ENCODE measurements around the gene RNGTT. TPM values are rescaled to one million over a fixed set of nuclear protein-coding genes. Genes with fewer than 3 reads are reported as not detected.
"Not testable (repeated sequence)": the region's sequence is repeated elsewhere in the genome, so short reads cannot be mapped to it uniquely, and the experiment has no call there.

The RNGTT gene
- total RNA-seq, 2 experiments from 2014 or later = 20.4 to 23.5 TPM

DNA sequence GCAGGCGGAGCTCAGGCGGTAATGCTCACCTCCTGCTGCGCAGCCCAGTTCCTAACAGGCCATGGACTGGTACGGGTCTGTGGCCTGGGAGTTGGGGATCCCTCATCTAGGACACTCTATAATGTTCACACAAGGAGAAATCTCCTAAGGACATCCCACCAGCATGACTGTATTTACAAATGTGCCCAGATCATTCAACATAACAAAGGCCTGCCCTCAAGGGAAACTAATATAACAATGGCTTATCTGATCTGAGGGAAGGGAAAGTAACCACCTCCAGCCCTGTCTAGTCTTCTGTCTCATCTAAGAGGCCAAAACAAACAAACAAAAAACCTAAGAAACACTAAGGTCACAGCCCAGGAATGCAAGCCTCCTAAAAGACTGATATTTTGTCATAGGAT, 232.8 kb downstream of the RNGTT start:
- Mint-ChIP-seq H3K9me3 (ENCODE audit: insufficient read depth) (no peaks in the 10 kb centered on the region), H3K27me3 (ENCODE audit: low read depth) (no peaks in the 10 kb centered on the region), H3K4me3 (no peak overlapping the region), H3K36me3 (ENCODE audit: low read depth) (peaks cover 26% of the 10 kb centered on the region), H3K4me1 (ENCODE audit: low read depth) (peaks cover 10% of the 10 kb centered on the region), H3K27ac (no peak overlapping the region)
- ChIA-PET CTCF (no interaction called here), POLR2A (no interaction called here)
- no peak for DNase-seq
- no peak for ATAC-seq

GRCh38 chr6:88728756-88729155, 234.7 kb downstream of the RNGTT start:
- DNase-seq (no peak), ATAC-seq (no peak)
- H3K36me3 Mint-ChIP-seq (ENCODE audit: low read depth) = peaks cover 23% of the 10 kb centered on the region
- CTCF ChIA-PET = no interaction called here
- no peak overlapping the region for H3K27ac Mint-ChIP-seq
- H3K4me3 Mint-ChIP-seq = no peak overlapping the region
- H3K9me3 Mint-ChIP-seq (ENCODE audit: insufficient read depth) = no peaks in the 10 kb centered on the region
- POLR2A ChIA-PET = no interaction called here
- peaks cover 7% of the 10 kb centered on the region for H3K4me1 Mint-ChIP-seq (ENCODE audit: low read depth)
- no peaks in the 10 kb centered on the region for H3K27me3 Mint-ChIP-seq (ENCODE audit: low read depth)

- POLR2A ChIA-PET; H3K27ac Mint-ChIP-seq; H3K4me1 Mint-ChIP-seq (ENCODE audit: low read depth); ATAC-seq; H3K4me3 Mint-ChIP-seq; CTCF ChIA-PET; H3K27me3 Mint-ChIP-seq (ENCODE audit: low read depth); H3K9me3 Mint-ChIP-seq (ENCODE audit: insufficient read depth); DNase-seq: not testable (repeated sequence)
- peaks cover 17% of the 10 kb centered on the region for H3K36me3 Mint-ChIP-seq (ENCODE audit: low read depth)
Observed at GRCh38 chr6:88726409-88726808, 237.0 kb downstream of the RNGTT start.

- Mint-ChIP-seq H3K36me3 (ENCODE audit: low read depth) (peaks cover 13% of the 10 kb centered on the region), H3K27me3 (ENCODE audit: low read depth) (no peaks in the 10 kb centered on the region), H3K4me1 (ENCODE audit: low read depth) (no peaks in the 10 kb centered on the region), H3K9me3 (ENCODE audit: insufficient read depth) (no peaks in the 10 kb centered on the region), H3K27ac (no peak overlapping the region), H3K4me3 (no peak overlapping the region)
- ChIA-PET POLR2A (no interaction called here), CTCF (no interaction called here)
- ATAC-seq (no peak), DNase-seq (no peak)
Observed at GRCh38 chr6:88725111-88725975, 238.1 kb downstream of the RNGTT start.

GRCh38 chr6:88722686-88723085, 240.7 kb downstream of the RNGTT start:
- no peak for ATAC-seq
- H3K27ac Mint-ChIP-seq = no peak overlapping the region
- H3K36me3 Mint-ChIP-seq (ENCODE audit: low read depth) = peaks cover 12% of the 10 kb centered on the region
- no peaks in the 10 kb centered on the region for H3K4me1 Mint-ChIP-seq (ENCODE audit: low read depth)
- DNase-seq = no peak
- ChIA-PET POLR2A (no interaction called here), CTCF (no interaction called here)
- H3K27me3 Mint-ChIP-seq (ENCODE audit: low read depth) = no peaks in the 10 kb centered on the region
- no peaks in the 10 kb centered on the region for H3K9me3 Mint-ChIP-seq (ENCODE audit: insufficient read depth)
- H3K4me3 Mint-ChIP-seq = no peak overlapping the region

- H3K4me1 Mint-ChIP-seq (ENCODE audit: low read depth); POLR2A ChIA-PET; H3K36me3 Mint-ChIP-seq (ENCODE audit: low read depth); ATAC-seq; CTCF ChIA-PET; DNase-seq; H3K4me3 Mint-ChIP-seq; H3K27me3 Mint-ChIP-seq (ENCODE audit: low read depth); H3K27ac Mint-ChIP-seq: not testable (repeated sequence)
- H3K9me3 Mint-ChIP-seq (ENCODE audit: insufficient read depth) = peaks cover 12% of the 10 kb centered on the region
Observed at GRCh38 chr6:88716399-88716798, 247.0 kb downstream of the RNGTT start.

DNA sequence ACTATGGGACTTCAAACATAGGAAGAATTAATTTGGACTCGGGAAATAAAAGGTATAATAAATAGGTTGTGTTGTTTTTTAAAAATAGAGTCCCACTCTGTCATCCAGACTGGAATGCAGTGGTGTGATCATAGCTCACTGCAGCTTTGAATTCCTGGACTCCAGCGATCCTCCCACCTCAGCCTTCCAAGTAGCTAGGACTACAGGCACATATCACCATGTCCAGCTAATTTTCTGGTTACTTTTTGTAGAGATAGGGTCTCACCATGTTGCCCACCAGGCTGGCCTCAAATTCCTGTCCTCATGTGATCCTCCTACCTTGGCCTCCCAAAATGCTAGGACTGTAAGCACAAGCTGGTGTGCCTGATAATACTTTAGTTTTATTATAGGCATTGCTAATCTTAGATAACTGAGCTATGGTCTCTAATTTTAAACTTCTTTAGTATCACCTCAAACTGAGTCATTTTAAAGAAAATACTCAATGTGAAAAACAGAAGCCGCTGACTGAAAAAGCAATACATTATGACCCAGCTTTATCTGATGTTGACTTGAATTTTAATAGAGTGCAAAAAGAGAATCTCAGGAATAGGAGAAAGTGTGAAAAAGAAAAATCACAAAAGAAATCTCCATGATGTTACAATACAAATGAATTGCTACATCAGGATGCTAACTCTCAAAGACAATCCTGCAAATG, 251.0 kb downstream of the RNGTT start:
- ATAC-seq = no peak

GRCh38 chr6:88709819-88710246, 253.6 kb downstream of the RNGTT start:
- Mint-ChIP-seq H3K4me3 (no peak overlapping the region), H3K27me3 (ENCODE audit: low read depth) (no peaks in the 10 kb centered on the region), H3K27ac (no peak overlapping the region), H3K9me3 (ENCODE audit: insufficient read depth) (peaks cover 7% of the 10 kb centered on the region), H3K4me1 (ENCODE audit: low read depth) (no peaks in the 10 kb centered on the region), H3K36me3 (ENCODE audit: low read depth) (peaks cover 3% of the 10 kb centered on the region)
- DNase-seq = no peak
- ChIA-PET POLR2A (no interaction called here), CTCF (no interaction called here)
- ATAC-seq = no peak

More for the DNA sequence above, 251.0 kb downstream of the RNGTT start:
- Mint-ChIP-seq H3K4me1 (ENCODE audit: low read depth) (no peaks in the 10 kb centered on the region), H3K36me3 (ENCODE audit: low read depth) (peaks cover 4% of the 10 kb centered on the region), H3K27ac (no peak overlapping the region), H3K4me3 (no peak overlapping the region), H3K27me3 (ENCODE audit: low read depth) (no peaks in the 10 kb centered on the region), H3K9me3 (ENCODE audit: insufficient read depth) (peaks cover 12% of the 10 kb centered on the region)
- no peak for DNase-seq
- ChIA-PET CTCF (interaction anchor here (0.9 kb wide), 1 partner anchor 8 kb away, joined by 3 read pairs; no protein-coding TSS in a partner anchor), POLR2A (no interaction called here)

- POLR2A ChIA-PET = no interaction called here
- Mint-ChIP-seq H3K4me1 (ENCODE audit: low read depth) (no peaks in the 10 kb centered on the region), H3K27ac (no peak overlapping the region)
Observed at GRCh38 chr6:88708197-88708744, 255.1 kb downstream of the RNGTT start.

DNA sequence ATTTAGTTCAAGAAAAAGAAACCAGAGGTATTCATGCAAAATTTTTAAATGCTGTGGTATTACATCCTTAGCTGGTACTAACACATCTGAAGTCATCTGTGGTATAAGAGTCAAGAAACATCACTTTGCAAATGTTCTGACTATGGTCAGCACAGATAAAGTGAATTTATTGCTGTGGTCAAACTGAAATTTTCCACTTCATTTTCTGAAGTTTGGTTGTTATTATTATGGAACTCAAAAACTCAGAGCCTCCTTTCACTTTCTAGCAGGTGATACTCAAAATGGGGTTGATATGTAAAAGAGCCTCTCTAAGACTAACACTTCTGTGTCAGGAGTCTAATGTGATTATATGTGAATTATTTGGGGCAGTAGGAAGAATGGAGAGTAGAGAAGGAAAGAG, 257.8 kb downstream of the RNGTT start:
- H3K4me1 Mint-ChIP-seq (ENCODE audit: low read depth) = no peaks in the 10 kb centered on the region
- H3K9me3 Mint-ChIP-seq (ENCODE audit: insufficient read depth) = no peaks in the 10 kb centered on the region
- H3K27ac Mint-ChIP-seq = no peak overlapping the region
- ChIA-PET CTCF (interaction anchor here (0.6 kb wide), 1 partner anchor 17 kb away, joined by 3 read pairs; no protein-coding TSS in a partner anchor), POLR2A (no interaction called here)
- no peak for ATAC-seq
- no peaks in the 10 kb centered on the region for H3K27me3 Mint-ChIP-seq (ENCODE audit: low read depth)
- peaks cover 9% of the 10 kb centered on the region for H3K36me3 Mint-ChIP-seq (ENCODE audit: low read depth)
- DNase-seq = no peak
- H3K4me3 Mint-ChIP-seq = no peak overlapping the region

More at GRCh38 chr6:88708197-88708744, 255.1 kb downstream of the RNGTT start:
- Mint-ChIP-seq H3K36me3 (ENCODE audit: low read depth) (peaks cover 3% of the 10 kb centered on the region), H3K9me3 (ENCODE audit: insufficient read depth) (no peaks in the 10 kb centered on the region), H3K27me3 (ENCODE audit: low read depth) (no peaks in the 10 kb centered on the region), H3K4me3 (no peak overlapping the region)
- DNase-seq (no peak), ATAC-seq (no peak)
- CTCF ChIA-PET = no interaction called here

- Mint-ChIP-seq H3K9me3 (ENCODE audit: insufficient read depth) (no peaks in the 10 kb centered on the region), H3K27ac (no peak overlapping the region), H3K4me1 (ENCODE audit: low read depth) (peaks cover 2% of the 10 kb centered on the region), H3K36me3 (ENCODE audit: low read depth) (peaks cover 9% of the 10 kb centered on the region), H3K27me3 (ENCODE audit: low read depth) (no peaks in the 10 kb centered on the region), H3K4me3 (no peak overlapping the region)
- POLR2A ChIA-PET = no interaction called here
- CTCF ChIA-PET = no interaction called here
- no peak for DNase-seq
- no peak for ATAC-seq
Observed at GRCh38 chr6:88704980-88705379, 258.4 kb downstream of the RNGTT start.

GRCh38 chr6:88702956-88703556, 260.4 kb downstream of the RNGTT start:
- POLR2A ChIA-PET = no interaction called here
- Mint-ChIP-seq H3K4me1 (ENCODE audit: low read depth) (peaks cover 3% of the 10 kb centered on the region), H3K27ac (no peak overlapping the region), H3K4me3 (no peak overlapping the region), H3K27me3 (ENCODE audit: low read depth) (no peaks in the 10 kb centered on the region), H3K36me3 (ENCODE audit: low read depth) (peaks cover 9% of the 10 kb centered on the region), H3K9me3 (ENCODE audit: insufficient read depth) (no peaks in the 10 kb centered on the region)
- DNase-seq = no peak
- ATAC-seq = no peak
- CTCF ChIA-PET = interaction anchor here (0.7 kb wide), 1 partner anchor 15 kb away, joined by 3 read pairs; no protein-coding TSS in a partner anchor
